ENCODE results near the gene SP140L.

The SP140L gene

DNA sequence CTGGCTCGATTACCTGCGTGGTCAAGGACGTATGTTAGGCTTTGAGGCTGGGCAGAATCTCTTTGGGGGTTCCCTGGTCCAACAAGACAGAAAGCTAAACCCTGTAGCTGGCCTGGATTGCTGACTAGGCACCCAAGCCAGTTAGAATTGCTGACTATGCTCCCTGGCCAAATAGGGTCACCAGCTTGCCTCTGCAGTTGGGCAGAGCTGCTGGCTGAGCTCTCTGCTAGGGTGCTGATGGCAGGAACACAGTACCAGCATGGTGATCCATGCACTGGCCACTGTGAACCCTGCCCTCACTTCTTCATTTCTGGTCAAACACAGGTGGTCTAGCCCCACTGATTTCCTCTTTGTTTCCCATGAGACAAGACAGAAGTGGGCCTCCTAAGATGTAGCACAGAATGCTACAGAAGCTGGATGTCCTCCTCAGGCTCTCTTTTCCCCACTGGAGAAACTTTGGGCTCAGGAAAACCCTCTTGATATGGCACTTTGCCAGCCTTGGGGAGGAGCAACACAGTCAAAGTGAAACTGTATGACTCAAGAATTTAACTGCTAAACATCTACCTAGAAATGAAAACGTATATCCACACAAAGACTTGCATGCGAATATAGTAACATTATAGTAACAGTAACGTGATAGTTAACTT is 20.8 kb downstream of the SP140L start:
- no peak overlapping the region for H3K4me3 ChIP-seq (ENCODE audit: control insufficient read depth in 1 of 7, extremely low read depth in 1 of 7, insufficient read depth in 4 of 7, low read depth in 2 of 7, low read length in 6 of 7)
- DNase-seq = no peak
- H3K9me3 ChIP-seq (ENCODE audit: control extremely low read depth in 1 of 5, control insufficient read depth in 4 of 5, insufficient read depth in 2 of 5, low read depth in 1 of 5, low read length in 4 of 5) = peaks cover 4 to 51% (median 10%) of the 10 kb centered on the region in 5 experiments
- CTCF ChIA-PET = no interaction called here
- no peak overlapping the region for H3K27ac ChIP-seq (ENCODE audit: insufficient read depth in 1 of 2, low read depth in 1 of 2, low read length in 2 of 2, poor library complexity in 1 of 2, severe bottlenecking in 2 of 2)
- POLR2A ChIA-PET = no interaction called here
- WGBS (ENCODE audit: insufficient coverage) = 96% methylated on average over 3 of the region's 6 CpGs
- H3K27me3 ChIP-seq (replicated peaks in 2 of 5; ENCODE audit: control insufficient read depth in 4 of 5, insufficient read depth in 5 of 5, low read length in 4 of 5) = no peaks in the 10 kb centered on the region
- H3K36me3 ChIP-seq (ENCODE audit: control insufficient read depth in 4 of 4, insufficient read depth in 4 of 4, low read length in 3 of 4) = peaks cover 4 to 60% (median 13%) of the 10 kb centered on the region in 4 experiments
- no peaks in the 10 kb centered on the region for H3K4me1 ChIP-seq (ENCODE audit: control extremely low read depth in 1 of 4, control insufficient read depth in 4 of 4, insufficient read depth in 4 of 4, low read length in 3 of 4)

- Histone ChIP-seq H3K36me3 (ENCODE audit: control insufficient read depth in 4 of 4, insufficient read depth in 4 of 4, low read length in 3 of 4) (peaks cover 4 to 51% (median 11%) of the 10 kb centered on the region in 4 experiments), H3K27me3 (replicated peaks in 2 of 5; ENCODE audit: control insufficient read depth in 4 of 5, insufficient read depth in 5 of 5, low read length in 4 of 5) (no peaks in the 10 kb centered on the region), H3K9me3 (ENCODE audit: control extremely low read depth in 1 of 5, control insufficient read depth in 4 of 5, insufficient read depth in 2 of 5, low read depth in 1 of 5, low read length in 4 of 5) (peaks cover 3 to 42% (median 10%) of the 10 kb centered on the region in 5 experiments), H3K4me1 (ENCODE audit: control extremely low read depth in 1 of 4, control insufficient read depth in 4 of 4, insufficient read depth in 4 of 4, low read length in 3 of 4) (no peaks in the 10 kb centered on the region), H3K27ac (ENCODE audit: insufficient read depth in 1 of 2, low read depth in 1 of 2, low read length in 2 of 2, poor library complexity in 1 of 2, severe bottlenecking in 2 of 2) (no peak overlapping the region), H3K4me3 (ENCODE audit: control insufficient read depth in 1 of 7, extremely low read depth in 1 of 7, insufficient read depth in 4 of 7, low read depth in 2 of 7, low read length in 6 of 7) (no peak overlapping the region)
- CTCF ChIA-PET = no interaction called here
- no peak for DNase-seq
- POLR2A ChIA-PET = no interaction called here
Measured at GRCh38 chr2:230348787-230349186, 21.8 kb downstream of the SP140L start.

GRCh38 chr2:230356084-230356483 is 29.1 kb downstream of the SP140L start:
- CTCF ChIA-PET = no interaction called here
- Histone ChIP-seq H3K9me3 (ENCODE audit: control extremely low read depth in 1 of 5, control insufficient read depth in 4 of 5, insufficient read depth in 2 of 5, low read depth in 1 of 5, low read length in 4 of 5) (peaks cover 0 to 13% (median 5%) of the 10 kb centered on the region in 5 experiments), H3K27ac (ENCODE audit: insufficient read depth in 1 of 2, low read depth in 1 of 2, low read length in 2 of 2, poor library complexity in 1 of 2, severe bottlenecking in 2 of 2) (no peak overlapping the region), H3K4me1 (ENCODE audit: control extremely low read depth in 1 of 4, control insufficient read depth in 4 of 4, insufficient read depth in 4 of 4, low read length in 3 of 4) (no peaks in the 10 kb centered on the region), H3K4me3 (ENCODE audit: control insufficient read depth in 1 of 7, extremely low read depth in 1 of 7, insufficient read depth in 4 of 7, low read depth in 2 of 7, low read length in 6 of 7) (no peak overlapping the region), H3K27me3 (replicated peaks in 2 of 5; ENCODE audit: control insufficient read depth in 4 of 5, insufficient read depth in 5 of 5, low read length in 4 of 5) (no peaks in the 10 kb centered on the region), H3K36me3 (ENCODE audit: control insufficient read depth in 4 of 4, insufficient read depth in 4 of 4, low read length in 3 of 4) (peaks cover 13 to 48% (median 22%) of the 10 kb centered on the region in 4 experiments)
- POLR2A ChIA-PET = no interaction called here
- 93% methylated on average over 2 of the region's 2 CpGs for WGBS (ENCODE audit: insufficient coverage)
- DNase-seq = no peak

GRCh38 chr2:230358305-230358704 is 31.3 kb downstream of the SP140L start:
- WGBS (ENCODE audit: insufficient coverage) = 80% methylated on average over 1 of the region's 1 CpG
- peaks cover 0 to 2% (median 0%) of the 10 kb centered on the region in 4 experiments for H3K4me1 ChIP-seq (ENCODE audit: control extremely low read depth in 1 of 4, control insufficient read depth in 4 of 4, insufficient read depth in 4 of 4, low read length in 3 of 4)
- peaks cover 17 to 62% (median 30%) of the 10 kb centered on the region in 4 experiments for H3K36me3 ChIP-seq (ENCODE audit: control insufficient read depth in 4 of 4, insufficient read depth in 4 of 4, low read length in 3 of 4)
- POLR2A ChIA-PET = no interaction called here
- no peak overlapping the region for H3K4me3 ChIP-seq (ENCODE audit: control insufficient read depth in 1 of 7, extremely low read depth in 1 of 7, insufficient read depth in 4 of 7, low read depth in 2 of 7, low read length in 6 of 7)
- H3K9me3 ChIP-seq (ENCODE audit: control extremely low read depth in 1 of 5, control insufficient read depth in 4 of 5, insufficient read depth in 2 of 5, low read depth in 1 of 5, low read length in 4 of 5) = peaks cover 0 to 13% (median 5%) of the 10 kb centered on the region in 5 experiments
- no peak for DNase-seq
- CTCF ChIA-PET = no interaction called here
- no peaks in the 10 kb centered on the region for H3K27me3 ChIP-seq (replicated peaks in 2 of 5; ENCODE audit: control insufficient read depth in 4 of 5, insufficient read depth in 5 of 5, low read length in 4 of 5)
- no peak overlapping the region for H3K27ac ChIP-seq (ENCODE audit: insufficient read depth in 1 of 2, low read depth in 1 of 2, low read length in 2 of 2, poor library complexity in 1 of 2, severe bottlenecking in 2 of 2)

- no peak for DNase-seq
- H3K36me3 ChIP-seq (ENCODE audit: control insufficient read depth in 4 of 4, insufficient read depth in 4 of 4, low read length in 3 of 4) = peaks cover 23 to 77% (median 30%) of the 10 kb centered on the region in 4 experiments
- no peaks in the 10 kb centered on the region for H3K27me3 ChIP-seq (replicated peaks in 2 of 5; ENCODE audit: control insufficient read depth in 4 of 5, insufficient read depth in 5 of 5, low read length in 4 of 5)
- no CpG with 5 or more reads among the region's 1 CpG for WGBS (ENCODE audit: insufficient coverage)
- peaks cover 0 to 21% (median 5%) of the 10 kb centered on the region in 5 experiments for H3K9me3 ChIP-seq (ENCODE audit: control extremely low read depth in 1 of 5, control insufficient read depth in 4 of 5, insufficient read depth in 2 of 5, low read depth in 1 of 5, low read length in 4 of 5)
- ChIA-PET CTCF (no interaction called here), POLR2A (no interaction called here)
- peaks cover 0 to 2% (median 0%) of the 10 kb centered on the region in 4 experiments for H3K4me1 ChIP-seq (ENCODE audit: control extremely low read depth in 1 of 4, control insufficient read depth in 4 of 4, insufficient read depth in 4 of 4, low read length in 3 of 4)
- no peak overlapping the region for H3K27ac ChIP-seq (ENCODE audit: insufficient read depth in 1 of 2, low read depth in 1 of 2, low read length in 2 of 2, poor library complexity in 1 of 2, severe bottlenecking in 2 of 2)
- H3K4me3 ChIP-seq (ENCODE audit: control insufficient read depth in 1 of 7, extremely low read depth in 1 of 7, insufficient read depth in 4 of 7, low read depth in 2 of 7, low read length in 6 of 7) = no peak overlapping the region
Measured at GRCh38 chr2:230360028-230360427, 33.0 kb downstream of the SP140L start.

GRCh38 chr2:230362030-230362691 is 35.2 kb downstream of the SP140L start:
- no peak overlapping the region for H3K27ac ChIP-seq (ENCODE audit: insufficient read depth in 1 of 2, low read depth in 1 of 2, low read length in 2 of 2, poor library complexity in 1 of 2, severe bottlenecking in 2 of 2)
- CTCF ChIA-PET = interaction anchor here (1.2 kb wide), 1 partner anchor 8 kb away, joined by 3 read pairs; no protein-coding TSS in a partner anchor

GRCh38 chr2:230382108-230382507 is 55.1 kb downstream of the SP140L start:
- ChIA-PET CTCF (no interaction called here), POLR2A (interaction anchor here (0.6 kb wide), 1 partner anchor 77 kb away, joined by 3 read pairs; no protein-coding TSS in a partner anchor)
- Histone ChIP-seq H3K9me3 (ENCODE audit: control extremely low read depth in 1 of 5, control insufficient read depth in 4 of 5, insufficient read depth in 2 of 5, low read depth in 1 of 5, low read length in 4 of 5) (no peaks in the 10 kb centered on the region), H3K4me3 (ENCODE audit: control insufficient read depth in 1 of 7, extremely low read depth in 1 of 7, insufficient read depth in 4 of 7, low read depth in 2 of 7, low read length in 6 of 7) (no peak overlapping the region), H3K4me1 (ENCODE audit: control extremely low read depth in 1 of 4, control insufficient read depth in 4 of 4, insufficient read depth in 4 of 4, low read length in 3 of 4) (no peaks in the 10 kb centered on the region), H3K27me3 (replicated peaks in 2 of 5; ENCODE audit: control insufficient read depth in 4 of 5, insufficient read depth in 5 of 5, low read length in 4 of 5) (no peaks in the 10 kb centered on the region), H3K27ac (ENCODE audit: insufficient read depth in 1 of 2, low read depth in 1 of 2, low read length in 2 of 2, poor library complexity in 1 of 2, severe bottlenecking in 2 of 2) (no peak overlapping the region), H3K36me3 (ENCODE audit: control insufficient read depth in 4 of 4, insufficient read depth in 4 of 4, low read length in 3 of 4) (peaks cover 19 to 32% (median 23%) of the 10 kb centered on the region in 4 experiments)
- 90% methylated on average over 2 of the region's 2 CpGs for WGBS (ENCODE audit: insufficient coverage)
- DNase-seq = no peak

More at GRCh38 chr2:230362030-230362691, 35.2 kb downstream of the SP140L start:
- Histone ChIP-seq H3K4me1 (ENCODE audit: control extremely low read depth in 1 of 4, control insufficient read depth in 4 of 4, insufficient read depth in 4 of 4, low read length in 3 of 4) (peaks cover 0 to 2% (median 0%) of the 10 kb centered on the region in 4 experiments), H3K4me3 (ENCODE audit: control insufficient read depth in 1 of 7, extremely low read depth in 1 of 7, insufficient read depth in 4 of 7, low read depth in 2 of 7, low read length in 6 of 7) (no peak overlapping the region), H3K9me3 (ENCODE audit: control extremely low read depth in 1 of 5, control insufficient read depth in 4 of 5, insufficient read depth in 2 of 5, low read depth in 1 of 5, low read length in 4 of 5) (peaks cover 0 to 18% (median 2%) of the 10 kb centered on the region in 5 experiments), H3K27me3 (replicated peaks in 2 of 5; ENCODE audit: control insufficient read depth in 4 of 5, insufficient read depth in 5 of 5, low read length in 4 of 5) (no peaks in the 10 kb centered on the region), H3K36me3 (ENCODE audit: control insufficient read depth in 4 of 4, insufficient read depth in 4 of 4, low read length in 3 of 4) (peaks cover 23 to 75% (median 30%) of the 10 kb centered on the region in 4 experiments)
- WGBS (ENCODE audit: insufficient coverage) = 100% methylated on average over 1 of the region's 1 CpG
- no peak for DNase-seq
- POLR2A ChIA-PET = no interaction called here
